GM06990 (cell line): ENCODE measurements around the gene OSER1.

ENCODE experiments used
- DNase-seq: peaks from one replicate; pipeline ENCODE4 v3.0.0-alpha.2; 2011; ENCODE audit not compliant: insufficient read length; ENCODE audit errors: extremely low read depth
- H3K27me3 ChIP-seq: replicated peaks from 2 replicates; pipeline ENCODE4 v1.6.0; 2011; ENCODE audit warnings: low read length; ENCODE audit not compliant: control insufficient read depth, insufficient read depth
- H3K36me3 ChIP-seq: 2 replicates; pipeline ENCODE4 v1.5.1; 2011; ENCODE audit warnings: low read length; ENCODE audit not compliant: control insufficient read depth, insufficient read depth
- H3K4me3 ChIP-seq: replicated peaks from 2 replicates; pipeline ENCODE4 v1.5.1; 2011; ENCODE audit warnings: low read depth, mild to moderate bottlenecking, control low read depth, low read length
- CTCF ChIP-seq: IDR thresholded peaks from 2 replicates; pipeline ENCODE4 v1.5.1; 2011; ENCODE audit warnings: low read length, control low read depth, mild to moderate bottlenecking, inconsistent platforms; ENCODE audit not compliant: insufficient read depth, poor library complexity, severe bottlenecking

The OSER1 gene

GRCh38 chr20:44210406-44211176 is at the start of gene OSER1:
Gene OSER1 (minus strand): TSS chr20:44210771. CDS start chr20:44206957, 3,814 bp downstream.
- H3K36me3 ChIP-seq: no peaks in the 10 kb centered on the region; the same call in 1 of the 2 replicates
- TF ChIP-seq CTCF: no peak
- no peaks in the 10 kb centered on the region for H3K27me3 ChIP-seq
- DNase-seq: peak; percentile 97
- peak within 1 kb of the TSS; percentile 81 for H3K4me3 ChIP-seq

- no peaks in the 10 kb centered on the region for H3K36me3 ChIP-seq
- H3K4me3 ChIP-seq: no peak overlapping the region
- DNase-seq: no peak
- no peak for TF ChIP-seq CTCF
- no peaks in the 10 kb centered on the region for H3K27me3 ChIP-seq
These were observed 47.8 kb upstream of the OSER1 start for GRCh38 chr20:44258226-44258890.

GRCh38 chr20:44256961-44257360 is 46.4 kb upstream of the OSER1 start:
- TF ChIP-seq CTCF: no peak
- Histone ChIP-seq H3K36me3 (no peaks in the 10 kb centered on the region), H3K27me3 (no peaks in the 10 kb centered on the region), H3K4me3 (no peak overlapping the region)
- DNase-seq: no peak

GRCh38 chr20:44255942-44256341 is 45.4 kb upstream of the OSER1 start:
- DNase-seq: no peak
- TF ChIP-seq CTCF: no peak

GRCh38 chr20:44254073-44254472 is 43.5 kb upstream of the OSER1 start:
- H3K36me3 ChIP-seq: no peaks in the 10 kb centered on the region
- no peak for DNase-seq
- no peaks in the 10 kb centered on the region for H3K27me3 ChIP-seq
- no peak overlapping the region for H3K4me3 ChIP-seq
- TF ChIP-seq CTCF: no peak

More at GRCh38 chr20:44255942-44256341, 45.4 kb upstream of the OSER1 start:
- no peaks in the 10 kb centered on the region for H3K36me3 ChIP-seq
- no peak overlapping the region for H3K4me3 ChIP-seq
- no peaks in the 10 kb centered on the region for H3K27me3 ChIP-seq
